H1 (cell line): ENCODE results near the gene ZFP1. TPM values are rescaled to one million over a fixed set of nuclear protein-coding genes. Genes with fewer than 3 reads are reported as not detected.

Experiments
- CTCF ChIA-PET: fragments of 300-600 bp; sonication (Branson Sonifier 250); formaldehyde crosslinking; loops from one replicate; lab custom pipeline; 2021; ENCODE audit not compliant: partially characterized antibody; lab: Charles Lee
- POLR2A ChIA-PET: fragments of 300-600 bp; sonication (Branson Sonifier 250); formaldehyde crosslinking; loops from one replicate; lab custom pipeline; 2021; ENCODE audit warnings: inconsistent platforms; ENCODE audit not compliant: partially characterized antibody; lab: Charles Lee
- DNase-seq, 2 experiments: peaks; one replicate each; pipeline versions ENCODE4 v3.0.0 to v3.0.0-alpha.2; 2010 to 2022; ENCODE audit warnings: low spot score in 2 of 2, low read depth in 1 of 2, mixed read lengths in 1 of 2
- FAIRE-seq: peaks from 2 replicates; lab custom pipeline; 2011; peaks lifted over from hg19 to GRCh38; lab: Jason Lieb, UNC
- H2AFZ ChIP-seq: 2 replicates; pipeline ENCODE4 v1.8.1; 2012; ENCODE audit warnings: low read length, inconsistent platforms
- H2AK5ac ChIP-seq: 2 replicates; pipeline ENCODE4 v1.6.1; 2013; ENCODE audit warnings: low read depth, low read length
- H2BK120ac ChIP-seq: replicated peaks from 2 replicates; pipeline ENCODE3; 2013; ENCODE audit warnings: low read depth, low read length, inconsistent platforms
- H2BK12ac ChIP-seq: 2 replicates; pipeline ENCODE4 v1.6.1; 2013; ENCODE audit warnings: low read depth, low read length
- H2BK15ac ChIP-seq: 2 replicates; pipeline ENCODE4 v1.6.1; 2013; ENCODE audit warnings: low read length
- H2BK20ac ChIP-seq: 2 replicates; pipeline ENCODE4 v1.6.1; 2013; ENCODE audit warnings: low read length
- H2BK5ac ChIP-seq: 2 replicates; pipeline ENCODE4 v1.6.1; 2013; ENCODE audit warnings: low read depth, low read length
- H3K14ac ChIP-seq: 2 replicates; pipeline ENCODE4 v1.6.1; 2013; ENCODE audit warnings: inconsistent platforms; ENCODE audit not compliant: insufficient read length
- H3K18ac ChIP-seq: 2 replicates; pipeline ENCODE4 v1.6.1; 2013; ENCODE audit warnings: low read length; ENCODE audit errors: extremely low read depth
- H3K23ac ChIP-seq: 2 replicates; pipeline ENCODE4 v1.6.1; 2013; ENCODE audit warnings: inconsistent platforms; ENCODE audit not compliant: insufficient read length
- H3K23me2 ChIP-seq: 2 replicates; pipeline ENCODE4 v1.6.1; 2013; ENCODE audit warnings: low read depth, low read length
- H3K27ac ChIP-seq: 2 replicates; pipeline ENCODE4 v1.6.1; 2011; ENCODE audit warnings: low read depth, low read length, inconsistent platforms
- H3K27me3 ChIP-seq, 4 experiments: replicated peaks in 1 of 4; 1 replicate in 1 of 4; 2 replicates in 3 of 4; pipeline versions ENCODE4 v1.6.1 to v1.8.1; 2011 to 2013; ENCODE audit warnings: low read length in 3 of 4, mild to moderate bottlenecking in 3 of 4, inconsistent platforms in 2 of 4, mixed read lengths in 2 of 4, moderate library complexity in 1 of 4; ENCODE audit not compliant: control insufficient read depth in 3 of 4, insufficient read depth in 3 of 4; ENCODE audit errors: extremely low read depth in 1 of 4
- H3K36me3 ChIP-seq, 4 experiments: 2 replicates each; pipeline versions ENCODE4 v1.6.1 to v1.8.1; 2011 to 2013; ENCODE audit warnings: mild to moderate bottlenecking in 4 of 4, low read length in 3 of 4, moderate library complexity in 2 of 4, control low read depth in 1 of 4, inconsistent platforms in 1 of 4; ENCODE audit not compliant: insufficient read depth in 4 of 4, control insufficient read depth in 2 of 4
- H3K4ac ChIP-seq: replicated peaks from 2 replicates; pipeline ENCODE3; 2013; ENCODE audit warnings: low read length, low read depth, mixed read lengths, inconsistent platforms; ENCODE audit not compliant: insufficient read length
- H3K4me1 ChIP-seq, 4 experiments: replicated peaks in 1 of 4; 1 replicate in 1 of 4; 2 replicates in 3 of 4; pipeline versions ENCODE4 v1.6.1 to v1.8.1; 2011 to 2013; ENCODE audit warnings: low read length in 3 of 4, inconsistent platforms in 2 of 4, mixed read lengths in 1 of 4; ENCODE audit not compliant: insufficient read depth in 4 of 4, control insufficient read depth in 3 of 4
- H3K4me2 ChIP-seq, 2 experiments: 2 replicates each; pipeline versions ENCODE4 v1.6.1 to v1.8.1; 2011 to 2013; ENCODE audit warnings: low read depth in 2 of 2, low read length in 2 of 2, control low read depth in 1 of 2, inconsistent platforms in 1 of 2, mild to moderate bottlenecking in 1 of 2; ENCODE audit not compliant: insufficient read depth in 1 of 2
- H3K4me3 ChIP-seq, 4 experiments: fragments of 200-600, 300-600 bp in 1 of 4; sonication (generic), shearing (Covaris generic), sonication (Bioruptor Twin) in 1 of 4; 2 replicates each; pipeline versions ENCODE4 v1.5.1 to v1.8.1; 2011 to 2016; ENCODE audit warnings: low read length in 4 of 4, low read depth in 3 of 4, control low read depth in 2 of 4, inconsistent platforms in 2 of 4, mild to moderate bottlenecking in 2 of 4, mixed read lengths in 1 of 4, moderate library complexity in 1 of 4; ENCODE audit not compliant: insufficient read depth in 2 of 4; ENCODE audit errors: extremely low read depth in 1 of 4
- H3K56ac ChIP-seq: replicated peaks from 2 replicates; pipeline ENCODE3; 2013; ENCODE audit warnings: low read depth, mild to moderate bottlenecking, mixed read lengths, low read length, inconsistent platforms; ENCODE audit not compliant: insufficient read length
- H3K79me1 ChIP-seq: 2 replicates; pipeline ENCODE4 v1.6.1; 2013; ENCODE audit warnings: low read depth, low read length, control low read depth
- H3K79me2 ChIP-seq, 2 experiments: 2 replicates each; pipeline versions ENCODE4 v1.6.1 to v1.8.1; 2012 to 2013; ENCODE audit warnings: low read length in 2 of 2, mild to moderate bottlenecking in 2 of 2, inconsistent platforms in 1 of 2; ENCODE audit not compliant: insufficient read depth in 2 of 2, control insufficient read depth in 1 of 2
- H3K9ac ChIP-seq, 4 experiments: replicated peaks in 1 of 4; 1 replicate in 1 of 4; 2 replicates in 3 of 4; pipeline versions ENCODE4 v1.6.1 to v1.8.1; 2011 to 2013; ENCODE audit warnings: low read depth in 3 of 4, low read length in 3 of 4, control low read depth in 2 of 4, mild to moderate bottlenecking in 2 of 4, moderate library complexity in 2 of 4, inconsistent platforms in 1 of 4; ENCODE audit errors: extremely low read depth in 1 of 4
- H3K9me3 ChIP-seq, 2 experiments: 2 replicates each; pipeline versions ENCODE4 v1.6.1 to v1.8.1; 2012 to 2013; ENCODE audit warnings: mild to moderate bottlenecking in 2 of 2, moderate library complexity in 2 of 2, control low read depth in 1 of 2, inconsistent platforms in 1 of 2, low read depth in 1 of 2, low read length in 1 of 2, mixed read lengths in 1 of 2; ENCODE audit not compliant: insufficient read depth in 2 of 2
- H4K20me1 ChIP-seq, 2 experiments: replicated peaks in 1 of 2; 2 replicates each; pipeline versions ENCODE3 to v1.8.1; 2011 to 2013; ENCODE audit warnings: inconsistent platforms in 2 of 2, low read length in 2 of 2, mild to moderate bottlenecking in 1 of 2; ENCODE audit not compliant: insufficient read depth in 2 of 2, control insufficient read depth in 1 of 2
- H4K5ac ChIP-seq: 2 replicates; pipeline ENCODE4 v1.6.1; 2013; ENCODE audit warnings: low read length, low read depth, mixed read lengths, inconsistent platforms; ENCODE audit not compliant: insufficient read length
- H4K8ac ChIP-seq: 2 replicates; pipeline ENCODE4 v1.8.0; 2013; ENCODE audit warnings: mild to moderate bottlenecking, moderate library complexity, low read length, inconsistent platforms; ENCODE audit not compliant: insufficient read depth; ENCODE audit errors: extremely low read depth
- H4K91ac ChIP-seq: replicated peaks from 2 replicates; pipeline ENCODE3; 2013; ENCODE audit warnings: low read length, mixed read lengths, inconsistent platforms; ENCODE audit not compliant: insufficient read length
- CHD2 ChIP-seq: IDR thresholded peaks from 2 replicates; pipeline ENCODE4 v1.6.1; 2012; ENCODE audit warnings: low read length, improper control_type of control experiment
- WGBS, 2 experiments: shearing (Covaris generic) in 1 of 2; methylation state at CpG; one replicate each; pipeline versions ENCODE4 v1.1.6 to v1.1.7; 2013 to 2015; ENCODE audit warnings: low lambda C conversion rate in 2 of 2, mixed read lengths in 2 of 2, inconsistent platforms in 1 of 2, low coverage in 1 of 2, missing lambda C conversion rate in 1 of 2; ENCODE audit not compliant: insufficient replicate concordance in 2 of 2, insufficient coverage in 1 of 2, insufficient read length in 1 of 2; ENCODE audit errors: extremely low coverage in 1 of 2, missing lambda C conversion rate in 1 of 2; 5-methylcytosine and 5-hydroxymethylcytosine counted together
- polyA plus RNA-seq, 7 experiments: library from polyadenylated mRNA; depleted of rRNA in 3 of 7; stranded (reverse) in 5 of 7; unstranded in 2 of 7; fragments of >200 nt in 5 of 7; fragments of 200-250 nt in 2 of 7; gene quantifications; 1 replicate in 5 of 7; 2 replicates in 1 of 7; 4 replicates in 1 of 7; pipeline versions ENCODE4 v1.2.1 to v1.2.3, GENCODE V29; 2011 to 2013; ENCODE audit warnings: missing spikeins in 2 of 7, mixed read lengths in 2 of 7
- total RNA-seq: library from RNA; stranded (reverse); fragmentation: NEBNext Ultra II Directional; extraction: Animal tissue kit (Norgen Biotek cat#: 25700); gene quantifications from 2 replicates; pipeline ENCODE4 v1.2.1, GENCODE V29; 2021

Gene ZFP1
- total and polyA plus RNA-seq, 2 of the 8 experiments (the other 6 are each of a cell fraction or from before 2014, with no cell fraction given): 4.0 to 11.2 TPM

DNA sequence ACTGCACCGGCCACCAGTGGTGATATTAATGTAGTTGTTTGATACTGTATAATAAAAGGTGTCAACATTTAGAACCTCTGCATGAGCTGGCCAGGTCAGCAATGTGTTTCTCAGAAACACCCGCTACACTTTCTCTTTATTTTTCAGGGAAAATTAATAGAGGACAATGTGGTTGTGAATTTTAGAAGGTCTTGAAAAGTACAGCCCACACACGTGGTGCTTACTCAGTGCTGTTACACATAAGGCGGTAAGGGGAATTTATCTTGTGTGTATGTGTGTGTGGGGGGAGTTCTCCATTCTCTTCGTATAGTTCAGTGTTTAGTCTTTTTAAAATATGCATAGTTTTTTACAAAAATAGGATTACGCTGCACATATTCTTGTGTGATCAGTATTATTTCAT lies 4.4 kb upstream of the ZFP1 start:
- peaks cover 0 to under 1% of the 10 kb centered on the region in 2 experiments; a peak in 2 of 4 replicates for H3K79me2 ChIP-seq
- no peak overlapping the region for H3K56ac ChIP-seq
- no peak overlapping the region for H3K4ac ChIP-seq
- H2AFZ ChIP-seq: no peak overlapping the region
- H2BK5ac ChIP-seq: no peak overlapping the region
- H4K91ac ChIP-seq: no peak overlapping the region
- no peak overlapping the region for H2AK5ac ChIP-seq
- no peak overlapping the region for H3K18ac ChIP-seq
- no peaks in the 10 kb centered on the region for H3K36me3 ChIP-seq
- no peak overlapping the region for H3K27ac ChIP-seq
- H3K4me2 ChIP-seq: no peak overlapping the region
- FAIRE-seq: no peak
- no peaks in the 10 kb centered on the region; a peak in 1 of 7 replicates for H3K4me1 ChIP-seq
- H3K79me1 ChIP-seq: no peaks in the 10 kb centered on the region
- H3K23ac ChIP-seq: no peak overlapping the region
- no peak overlapping the region for H3K9ac ChIP-seq
- H3K23me2 ChIP-seq: peaks cover under 1% of the 10 kb centered on the region
- H3K27me3 ChIP-seq: no peaks in the 10 kb centered on the region
- H3K4me3 ChIP-seq: no peak overlapping the region
- H4K5ac ChIP-seq: no peak overlapping the region
- H2BK120ac ChIP-seq: no peak overlapping the region
- no peak overlapping the region for H2BK12ac ChIP-seq
- H4K20me1 ChIP-seq: no peaks in the 10 kb centered on the region
- no peak overlapping the region for H2BK15ac ChIP-seq
- no peak for DNase-seq
- ChIA-PET CTCF (interaction anchor here (2.6 kb wide), 1 partner anchor 33 kb away, joined by 7 read pairs; no protein-coding TSS in a partner anchor), POLR2A (interaction anchor here (0.8 kb wide), 1 partner anchor 159 kb away, joined by 3 read pairs; the partner anchor contains the start of gene WDR59)
- 85% methylated on average over 6 of the region's 6 CpGs; no CpG with 5 or more reads in 1 of the 2 experiments for WGBS, 2 experiments
- H4K8ac ChIP-seq: no peak overlapping the region
- no peak for TF ChIP-seq CHD2
- peaks cover 0 to 3% of the 10 kb centered on the region in 2 experiments; a peak in 1 of 4 replicates for H3K9me3 ChIP-seq
- H2BK20ac ChIP-seq: no peak overlapping the region
- H3K14ac ChIP-seq: no peak overlapping the region
